Activated naive CD8-positive, alpha-beta T cell treated with anti-CD3 and anti-CD28 coated beads for 36 hours (primary cell): Measurements from ENCODE around the gene ZFP3. TPM values are rescaled to one million over a fixed set of nuclear protein-coding genes. Genes with fewer than 3 reads are reported as not detected.
"Not testable (repeated sequence)": the region's sequence is repeated elsewhere in the genome, so short reads cannot be mapped to it uniquely, and the experiment has no call there.

Source experiments
- DNase-seq: peaks from one replicate; pipeline ENCODE4 v3.0.0; 2021
- H3K27ac Mint-ChIP-seq: one replicate; pipeline ENCODE4 v1.8.0; 2022; ENCODE audit warnings: mild to moderate bottlenecking, moderate library complexity, mixed read lengths
- H3K27me3 Mint-ChIP-seq: one replicate; pipeline ENCODE4 v1.8.0; 2022; ENCODE audit warnings: mild to moderate bottlenecking, mixed read lengths
- H3K36me3 Mint-ChIP-seq: one replicate; pipeline ENCODE4 v1.8.0; 2021; ENCODE audit warnings: mild to moderate bottlenecking, mixed read lengths
- H3K4me1 Mint-ChIP-seq: one replicate; pipeline ENCODE4 v1.8.0; 2021; ENCODE audit warnings: mixed read lengths
- H3K4me3 Mint-ChIP-seq: one replicate; pipeline ENCODE4 v1.8.0; 2022; ENCODE audit warnings: mild to moderate bottlenecking, moderate library complexity, mixed read lengths
- H3K9me3 Mint-ChIP-seq: one replicate; pipeline ENCODE4 v1.8.0; 2022; ENCODE audit warnings: mixed read lengths
- total RNA-seq, 2 experiments: library from RNA; stranded (reverse); gene quantifications; one replicate each; pipeline ENCODE4 v1.2.3, GENCODE V29; 2021

Gene ZFP3
- total RNA-seq, 2 experiments from 2014 or later, result 2.3 to 2.4 TPM

GRCh38 chr17:5136580-5137412 lies 58.5 kb downstream of the ZFP3 start:
- not testable (repeated sequence) for H3K4me1 Mint-ChIP-seq, H3K36me3 Mint-ChIP-seq, H3K9me3 Mint-ChIP-seq, H3K27ac Mint-ChIP-seq, H3K4me3 Mint-ChIP-seq, DNase-seq, H3K27me3 Mint-ChIP-seq

GRCh38 chr17:5137511-5138197 lies 59.4 kb downstream of the ZFP3 start:
- not testable (repeated sequence) for H3K4me3 Mint-ChIP-seq, DNase-seq, H3K27ac Mint-ChIP-seq, H3K9me3 Mint-ChIP-seq, H3K4me1 Mint-ChIP-seq, H3K36me3 Mint-ChIP-seq, H3K27me3 Mint-ChIP-seq

GRCh38 chr17:5138198-5138544 lies 59.9 kb downstream of the ZFP3 start:
- not testable (repeated sequence) for H3K36me3 Mint-ChIP-seq, H3K27me3 Mint-ChIP-seq, H3K27ac Mint-ChIP-seq, DNase-seq, H3K4me1 Mint-ChIP-seq, H3K9me3 Mint-ChIP-seq, H3K4me3 Mint-ChIP-seq

- Mint-ChIP-seq H3K9me3 (no peaks in the 10 kb centered on the region), H3K27me3 (no peaks in the 10 kb centered on the region), H3K27ac (no peak overlapping the region), H3K36me3 (no peaks in the 10 kb centered on the region), H3K4me3 (no peak overlapping the region), H3K4me1 (no peaks in the 10 kb centered on the region)
- no peak for DNase-seq
Measured at GRCh38 chr17:5138616-5139457, 60.6 kb downstream of the ZFP3 start.

- Mint-ChIP-seq H3K27me3 (no peaks in the 10 kb centered on the region), H3K27ac (no peak overlapping the region), H3K4me3 (no peak overlapping the region), H3K36me3 (no peaks in the 10 kb centered on the region), H3K9me3 (no peaks in the 10 kb centered on the region), H3K4me1 (no peaks in the 10 kb centered on the region)
- DNase-seq, result no peak
Measured at GRCh38 chr17:5139458-5139732, 61.1 kb downstream of the ZFP3 start.

GRCh38 chr17:5142877-5143276 lies 64.6 kb downstream of the ZFP3 start:
- not testable (repeated sequence) for H3K4me1 Mint-ChIP-seq, DNase-seq, H3K27me3 Mint-ChIP-seq, H3K4me3 Mint-ChIP-seq, H3K27ac Mint-ChIP-seq, H3K9me3 Mint-ChIP-seq, H3K36me3 Mint-ChIP-seq

Other genes starting within 250 kb of the ZFP3 start
- 10 to 100 TPM; 34.7 to 37.7 TPM for gene MINK1, start 245.1 kb upstream of the ZFP3 start, total RNA-seq
- gene C17orf107, start 178.9 kb upstream of the ZFP3 start, total RNA-seq, result 1 to 10 TPM; 2.2 to 2.3 TPM
- under 1 TPM; 0.42 to 0.47 TPM for gene CHRNE, start 175.4 kb upstream of the ZFP3 start, total RNA-seq
- not detected for gene GP1BA, start 146.2 kb upstream of the ZFP3 start, total RNA-seq
- gene SLC25A11, start 138.4 kb upstream of the ZFP3 start, total RNA-seq, result 10 to 100 TPM; 80.9 to 89.3 TPM
- gene RNF167, start 138.2 kb upstream of the ZFP3 start, total RNA-seq, result 100 to 1,000 TPM; 165 to 166 TPM
- 1,000 to 10,000 TPM; 1,791 to 1,802 TPM for gene PFN1, start 129.9 kb upstream of the ZFP3 start, total RNA-seq
- gene ENO3, start 127.3 kb upstream of the ZFP3 start, total RNA-seq, result 10 to 100 TPM; 27.8 to 30.7 TPM
- gene SPAG7, start 110.7 kb upstream of the ZFP3 start, total RNA-seq, result 10 to 100 TPM; 62.2 to 63.6 TPM
- gene CAMTA2, start 90.8 kb upstream of the ZFP3 start, total RNA-seq, result 100 to 1,000 TPM; 107 to 108 TPM
- gene INCA1, start 80.9 kb upstream of the ZFP3 start, total RNA-seq, result under 1 TPM; 0.29 to 0.36 TPM
- gene KIF1C, start 80.5 kb upstream of the ZFP3 start, total RNA-seq, result 10 to 100 TPM; 49.9 to 51.1 TPM
- not detected for gene SLC52A1, start 43.0 kb upstream of the ZFP3 start, total RNA-seq
- 10 to 100 TPM; 24.0 to 27.5 TPM for gene ZNF232, start 33.4 kb downstream of the ZFP3 start, total RNA-seq
- gene USP6, start 37.6 kb downstream of the ZFP3 start, total RNA-seq, result under 1 TPM; 0.04 to 0.10 TPM
- gene ZNF594, start 113.4 kb downstream of the ZFP3 start, total RNA-seq, result 1 to 10 TPM; 6.8 to 7.7 TPM
- not detected for gene SCIMP, start 156.4 kb downstream of the ZFP3 start, total RNA-seq
- 10 to 100 TPM; 58.4 to 61.1 TPM for gene RABEP1, start 203.8 kb downstream of the ZFP3 start, total RNA-seq